ENCODE measurements around the gene ARV1. TPM values are rescaled to one million over a fixed set of nuclear protein-coding genes. Genes with fewer than 3 reads are reported as not detected.

ARV1 gene
- total and polyA plus RNA-seq, 10 of the 15 experiments (the other 5 are each of a cell fraction or from before 2014, with no cell fraction given) = 23.2 to 55.1 (median 35.6) TPM

DNA sequence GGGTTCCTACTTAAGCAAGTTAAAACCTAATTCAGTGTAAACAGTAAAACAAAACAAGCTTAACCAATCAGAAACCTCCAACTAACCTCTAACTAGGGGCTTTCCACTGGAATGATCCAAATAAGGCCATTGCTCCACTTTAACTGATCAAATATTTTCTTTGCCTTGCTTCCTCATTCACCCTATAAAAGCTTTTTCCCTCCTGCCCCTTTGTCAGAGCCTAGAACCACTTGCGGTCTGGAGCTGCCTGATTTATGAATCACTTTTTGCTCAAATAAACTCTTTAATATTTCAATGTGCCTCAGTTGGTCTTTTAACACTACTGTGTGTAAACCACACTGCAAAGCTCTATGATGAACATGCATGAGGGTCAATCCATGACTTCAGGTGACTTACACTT is 65.7 kb downstream of the ARV1 start:
- 46% methylated on average over 1 of the region's 1 CpG for WGBS (ENCODE audit: insufficient coverage, insufficient replicate concordance, low lambda C conversion rate, missing lambda C conversion rate)
- ATAC-seq = no peak
- H3K79me2 ChIP-seq (ENCODE audit: control insufficient read depth, insufficient read depth, low read length) = no peaks in the 10 kb centered on the region
- no peaks in the 10 kb centered on the region; the same call in 2 of the 3 replicates for H3K9me3 ChIP-seq (replicated peaks; ENCODE audit: control insufficient read depth, insufficient read depth, low read length)
- no peak for FAIRE-seq
- no peak overlapping the region for H3K27ac ChIP-seq (ENCODE audit: control insufficient read depth, insufficient read depth)
- BruUV-seq (replicated peaks) = no TSS peak
- H3K4me3 ChIP-seq = no peak overlapping the region
- no peak for DNase-seq (ENCODE audit: low read depth, low spot score)
- H3K27me3 ChIP-seq (replicated peaks in 1 of 2; ENCODE audit: control insufficient read depth in 2 of 2, insufficient read depth in 2 of 2, low read length in 1 of 2) = peaks cover 0 to 2% of the 10 kb centered on the region in 2 experiments; a peak in 3 of 4 replicates
- H3K4me2 ChIP-seq (ENCODE audit: control insufficient read depth, insufficient read depth) = no peak overlapping the region
- no peak overlapping the region for H3K9ac ChIP-seq (ENCODE audit: control insufficient read depth, insufficient read depth, low read length)
- RAD21 ChIA-PET (ENCODE audit: unreplicated experiment) = no interaction called here
- intact Hi-C loops (cut with micrococcal nuclease; ENCODE audit: unreplicated experiment) = no loop called here
- in situ Hi-C loops (cut with MboI) = no loop called here
- H3K36me3 ChIP-seq (ENCODE audit: control insufficient read depth in 2 of 2, insufficient read depth in 2 of 2, low read length in 1 of 2) = no peaks in the 10 kb centered on the region
- H3K4me1 ChIP-seq (ENCODE audit: control insufficient read depth, insufficient read depth, low read length) = no peaks in the 10 kb centered on the region
- SMC1A ChIA-PET (ENCODE audit: uncharacterized antibody, unreplicated experiment) = interaction anchor here (0.9 kb wide), 1 partner anchor 9 kb away, joined by 3 read pairs; no protein-coding TSS in a partner anchor
- H4K20me1 ChIP-seq (ENCODE audit: control insufficient read depth, insufficient read depth) = no peaks in the 10 kb centered on the region
- POLR2A ChIA-PET = no interaction called here
- TF ChIP-seq RAD21 (IDR thresholded peaks at IDR 0.05; ENCODE audit: insufficient read depth, low read depth, low read length) = no peak
- TF ChIP-seq ZZZ3 (IDR thresholded peaks at IDR 0.05; ENCODE audit: control insufficient read depth, insufficient read length, low read depth) = no peak
- TF ChIP-seq, protein P1, sequence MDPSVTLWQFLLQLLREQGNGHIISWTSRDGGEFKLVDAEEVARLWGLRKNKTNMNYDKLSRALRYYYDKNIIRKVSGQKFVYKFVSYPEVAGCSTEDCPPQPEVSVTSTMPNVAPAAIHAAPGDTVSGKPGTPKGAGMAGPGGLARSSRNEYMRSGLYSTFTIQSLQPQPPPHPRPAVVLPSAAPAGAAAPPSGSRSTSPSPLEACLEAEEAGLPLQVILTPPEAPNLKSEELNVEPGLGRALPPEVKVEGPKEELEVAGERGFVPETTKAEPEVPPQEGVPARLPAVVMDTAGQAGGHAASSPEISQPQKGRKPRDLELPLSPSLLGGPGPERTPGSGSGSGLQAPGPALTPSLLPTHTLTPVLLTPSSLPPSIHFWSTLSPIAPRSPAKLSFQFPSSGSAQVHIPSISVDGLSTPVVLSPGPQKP (IDR thresholded peaks at IDR 0.05; ENCODE audit: low read depth, low read length) = no peak
- no peak for TF ChIP-seq DPF2 (IDR thresholded peaks at IDR 0.05)
- no peak for TF ChIP-seq CEBPB (IDR thresholded peaks at IDR 0.05; ENCODE audit: borderline replicate concordance in 1 of 2, low read depth in 2 of 2, low read length in 2 of 2)
- no peak for TF ChIP-seq SMARCA5 (IDR thresholded peaks at IDR 0.05)
- no peak for TF ChIP-seq SREBF1 (IDR thresholded peaks at IDR 0.05; ENCODE audit: low read length)
- no peak for TF ChIP-seq TAF1 (IDR thresholded peaks at IDR 0.05; ENCODE audit: borderline replicate concordance, low read depth, low read length)
- no peak overlapping the region for H2AFZ ChIP-seq (ENCODE audit: control insufficient read depth, low read depth, low read length)
- CTCF ChIA-PET = no interaction called here

DNA sequence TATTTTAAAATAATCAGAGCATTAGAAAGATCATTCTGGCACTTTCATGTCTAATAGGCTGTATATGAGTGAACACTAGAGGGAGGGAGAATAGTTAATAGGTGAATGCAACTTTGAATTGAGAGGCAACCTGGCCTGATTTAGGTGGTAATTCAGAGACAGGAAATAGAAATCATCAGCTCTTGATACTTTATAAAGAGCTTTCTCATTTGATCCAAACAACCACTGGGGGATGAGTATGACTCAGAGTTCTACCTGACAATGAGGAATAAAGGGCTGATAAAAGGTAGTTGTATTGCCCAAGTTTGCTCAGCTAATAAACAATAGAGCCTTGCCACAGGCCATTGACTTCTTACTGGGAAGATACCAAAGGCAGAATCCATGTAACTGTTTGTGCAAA is 66.4 kb downstream of the ARV1 start:
- DNase-seq (ENCODE audit: low read depth, low spot score) (no peak), ATAC-seq (no peak), FAIRE-seq (no peak)
- no peaks in the 10 kb centered on the region for H3K4me1 ChIP-seq (ENCODE audit: control insufficient read depth, insufficient read depth, low read length)
- no peaks in the 10 kb centered on the region for H3K79me2 ChIP-seq (ENCODE audit: control insufficient read depth, insufficient read depth, low read length)
- H3K9me3 ChIP-seq (replicated peaks; ENCODE audit: control insufficient read depth, insufficient read depth, low read length) = no peaks in the 10 kb centered on the region; the same call in 2 of the 3 replicates
- POLR2A ChIA-PET = no interaction called here
- H3K27me3 ChIP-seq (replicated peaks in 1 of 2; ENCODE audit: control insufficient read depth in 2 of 2, insufficient read depth in 2 of 2, low read length in 1 of 2) = peaks cover 0 to 2% of the 10 kb centered on the region in 2 experiments; a peak in 3 of 4 replicates
- no peak overlapping the region for H2AFZ ChIP-seq (ENCODE audit: control insufficient read depth, low read depth, low read length)
- no peak overlapping the region for H3K4me3 ChIP-seq
- RAD21 ChIA-PET (ENCODE audit: unreplicated experiment) = no interaction called here
- H3K27ac ChIP-seq (ENCODE audit: control insufficient read depth, insufficient read depth) = no peak overlapping the region
- BruUV-seq (replicated peaks) = no TSS peak
- CTCF ChIA-PET = no interaction called here
- no peak overlapping the region for H3K9ac ChIP-seq (ENCODE audit: control insufficient read depth, insufficient read depth, low read length)
- H4K20me1 ChIP-seq (ENCODE audit: control insufficient read depth, insufficient read depth) = no peaks in the 10 kb centered on the region
- in situ Hi-C loops (cut with MboI) (no loop called here), intact Hi-C loops (cut with micrococcal nuclease; ENCODE audit: unreplicated experiment) (no loop called here)
- no peaks in the 10 kb centered on the region for H3K36me3 ChIP-seq (ENCODE audit: control insufficient read depth in 2 of 2, insufficient read depth in 2 of 2, low read length in 1 of 2)
- SMC1A ChIA-PET (ENCODE audit: uncharacterized antibody, unreplicated experiment) = no interaction called here
- no peak overlapping the region for H3K4me2 ChIP-seq (ENCODE audit: control insufficient read depth, insufficient read depth)
- TF ChIP-seq GABPA (IDR thresholded peaks at IDR 0.05; ENCODE audit: low read depth) = no peak
- TF ChIP-seq, protein P2, sequence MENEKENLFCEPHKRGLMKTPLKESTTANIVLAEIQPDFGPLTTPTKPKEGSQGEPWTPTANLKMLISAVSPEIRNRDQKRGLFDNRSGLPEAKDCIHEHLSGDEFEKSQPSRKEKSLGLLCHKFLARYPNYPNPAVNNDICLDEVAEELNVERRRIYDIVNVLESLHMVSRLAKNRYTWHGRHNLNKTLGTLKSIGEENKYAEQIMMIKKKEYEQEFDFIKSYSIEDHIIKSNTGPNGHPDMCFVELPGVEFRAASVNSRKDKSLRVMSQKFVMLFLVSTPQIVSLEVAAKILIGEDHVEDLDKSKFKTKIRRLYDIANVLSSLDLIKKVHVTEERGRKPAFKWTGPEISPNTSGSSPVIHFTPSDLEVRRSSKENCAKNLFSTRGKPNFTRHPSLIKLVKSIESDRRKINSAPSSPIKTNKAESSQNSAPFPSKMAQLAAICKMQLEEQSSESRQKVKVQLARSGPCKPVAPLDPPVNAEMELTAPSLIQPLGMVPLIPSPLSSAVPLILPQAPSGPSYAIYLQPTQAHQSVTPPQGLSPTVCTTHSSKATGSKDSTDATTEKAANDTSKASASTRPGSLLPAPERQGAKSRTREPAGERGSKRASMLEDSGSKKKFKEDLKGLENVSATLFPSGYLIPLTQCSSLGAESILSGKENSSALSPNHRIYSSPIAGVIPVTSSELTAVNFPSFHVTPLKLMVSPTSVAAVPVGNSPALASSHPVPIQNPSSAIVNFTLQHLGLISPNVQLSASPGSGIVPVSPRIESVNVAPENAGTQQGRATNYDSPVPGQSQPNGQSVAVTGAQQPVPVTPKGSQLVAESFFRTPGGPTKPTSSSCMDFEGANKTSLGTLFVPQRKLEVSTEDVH (IDR thresholded peaks at IDR 0.05; ENCODE audit: low read depth, partially characterized antibody) = no peak
- no peak for TF ChIP-seq SREBF2 (IDR thresholded peaks at IDR 0.05; ENCODE audit: low read length)
- TF ChIP-seq ZNF24 (IDR thresholded peaks at IDR 0.05) = no peak
- no peak for TF ChIP-seq ZNF274 (IDR thresholded peaks at IDR 0.05; ENCODE audit: insufficient read depth, insufficient read length)
- TF ChIP-seq, protein P3, sequence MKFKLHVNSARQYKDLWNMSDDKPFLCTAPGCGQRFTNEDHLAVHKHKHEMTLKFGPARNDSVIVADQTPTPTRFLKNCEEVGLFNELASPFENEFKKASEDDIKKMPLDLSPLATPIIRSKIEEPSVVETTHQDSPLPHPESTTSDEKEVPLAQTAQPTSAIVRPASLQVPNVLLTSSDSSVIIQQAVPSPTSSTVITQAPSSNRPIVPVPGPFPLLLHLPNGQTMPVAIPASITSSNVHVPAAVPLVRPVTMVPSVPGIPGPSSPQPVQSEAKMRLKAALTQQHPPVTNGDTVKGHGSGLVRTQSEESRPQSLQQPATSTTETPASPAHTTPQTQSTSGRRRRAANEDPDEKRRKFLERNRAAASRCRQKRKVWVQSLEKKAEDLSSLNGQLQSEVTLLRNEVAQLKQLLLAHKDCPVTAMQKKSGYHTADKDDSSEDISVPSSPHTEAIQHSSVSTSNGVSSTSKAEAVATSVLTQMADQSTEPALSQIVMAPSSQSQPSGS (IDR thresholded peaks at IDR 0.05; ENCODE audit: low read length) = no peak
- TF ChIP-seq RFX5 (IDR thresholded peaks at IDR 0.05; ENCODE audit: low read depth, low read length) = no peak
- no peak for TF ChIP-seq RBBP5 (conservative IDR thresholded peaks at IDR 0.05)
